CD14-positive monocyte (primary cell): Measurements from ENCODE around the gene SLC13A4. TPM values are rescaled to one million over a fixed set of nuclear protein-coding genes. Genes with fewer than 3 reads are reported as not detected.

Experiments
- DNase-seq, 3 donors: peaks; one replicate each; pipeline ENCODE4 v3.0.0-alpha.2; 2011 to 2022
- H2AFZ ChIP-seq: 2 replicates; pipeline ENCODE4 v1.6.0; 2012; ENCODE audit warnings: mild to moderate bottlenecking, low read depth, low read length, inconsistent platforms; ENCODE audit not compliant: insufficient read depth, poor library complexity, severe bottlenecking
- H3K27ac ChIP-seq, 2 donors: 1 replicate in 1 of 2; 2 replicates in 1 of 2; pipeline ENCODE4 v1.5.1; 2012 to 2013; ENCODE audit warnings: low read length in 2 of 2, control low read depth in 1 of 2, inconsistent platforms in 1 of 2, low read depth in 1 of 2, mild to moderate bottlenecking in 1 of 2
- H3K27me3 ChIP-seq, 2 donors: one replicate each; pipeline versions ENCODE4 v1.6.0 to v1.6.1; 2011 to 2013; ENCODE audit warnings: low read length in 2 of 2; ENCODE audit not compliant: control insufficient read depth in 2 of 2, insufficient read depth in 2 of 2
- H3K36me3 ChIP-seq, 2 donors: replicated peaks in 1 of 2; 1 replicate in 1 of 2; 2 replicates in 1 of 2; pipeline versions ENCODE4 v1.5.1 to v1.6.1; 2012 to 2013; ENCODE audit warnings: low read length in 2 of 2, control low read depth in 1 of 2, inconsistent platforms in 1 of 2, mild to moderate bottlenecking in 1 of 2; ENCODE audit not compliant: insufficient read depth in 2 of 2, control insufficient read depth in 1 of 2
- H3K4me1 ChIP-seq, 2 donors: 1 replicate in 1 of 2; 2 replicates in 1 of 2; pipeline versions ENCODE4 v1.5.1 to v1.6.1; 2012 to 2013; ENCODE audit warnings: low read length in 2 of 2, control low read depth in 1 of 2, inconsistent platforms in 1 of 2, mild to moderate bottlenecking in 1 of 2, moderate library complexity in 1 of 2; ENCODE audit not compliant: insufficient read depth in 2 of 2, control insufficient read depth in 1 of 2
- H3K4me2 ChIP-seq: replicated peaks from 2 replicates; pipeline ENCODE3; 2012; ENCODE audit warnings: low read length, moderate library complexity, mild to moderate bottlenecking; ENCODE audit not compliant: poor library complexity, severe bottlenecking; ENCODE audit errors: extremely low read depth
- H3K4me3 ChIP-seq, 3 experiments: fragments of 200-600 bp in 1 of 3; sonication (generic) in 1 of 3; replicated peaks in 1 of 3; 1 replicate in 2 of 3; 2 replicates in 1 of 3; pipeline ENCODE4 v1.5.1; 2011 to 2013; ENCODE audit warnings: low read length in 3 of 3, mild to moderate bottlenecking in 3 of 3, control low read depth in 2 of 3, low read depth in 2 of 3, inconsistent platforms in 1 of 3, moderate library complexity in 1 of 3
- H3K79me2 ChIP-seq: 2 replicates; pipeline ENCODE4 v1.6.0; 2012; ENCODE audit warnings: mild to moderate bottlenecking, control low read depth, inconsistent platforms, low read length, moderate library complexity; ENCODE audit not compliant: insufficient read depth
- H3K9ac ChIP-seq: 2 replicates; pipeline ENCODE4 v1.6.0; 2017; ENCODE audit warnings: low read length, mild to moderate bottlenecking; ENCODE audit not compliant: insufficient read depth, poor library complexity, severe bottlenecking
- H3K9me3 ChIP-seq, 2 donors: replicated peaks in 1 of 2; 1 replicate in 1 of 2; 2 replicates in 1 of 2; pipeline versions ENCODE4 v1.5.1 to v1.6.1; 2012 to 2013; ENCODE audit warnings: low read length in 2 of 2, control low read depth in 1 of 2; ENCODE audit not compliant: control insufficient read depth in 1 of 2, insufficient read depth in 1 of 2
- H4K20me1 ChIP-seq: 2 replicates; pipeline ENCODE4 v1.6.0; 2012; ENCODE audit warnings: mild to moderate bottlenecking, low read length, control low read depth, moderate library complexity; ENCODE audit not compliant: insufficient read depth
- H3K27ac Mint-ChIP-seq, 7 donors: one replicate each; pipeline ENCODE4 v1.8.0; 2020; ENCODE audit warnings: mild to moderate bottlenecking in 7 of 7, mixed read lengths in 7 of 7, moderate library complexity in 6 of 7, inconsistent platforms in 2 of 7
- H3K27me3 Mint-ChIP-seq, 3 donors: one replicate each; pipeline ENCODE4 v1.8.0; 2021 to 2022; ENCODE audit warnings: low read depth in 3 of 3, mild to moderate bottlenecking in 3 of 3, mixed read lengths in 3 of 3, moderate library complexity in 3 of 3, inconsistent platforms in 1 of 3
- H3K36me3 Mint-ChIP-seq, 2 donors: one replicate each; pipeline ENCODE4 v1.8.0; 2020; ENCODE audit warnings: mixed read lengths in 2 of 2, inconsistent platforms in 1 of 2, mild to moderate bottlenecking in 1 of 2
- H3K4me1 Mint-ChIP-seq: one replicate; pipeline ENCODE4 v1.8.0; 2020; ENCODE audit warnings: mild to moderate bottlenecking, mixed read lengths
- H3K4me3 Mint-ChIP-seq, 2 donors: one replicate each; pipeline ENCODE4 v1.8.0; 2020; ENCODE audit warnings: mild to moderate bottlenecking in 2 of 2, mixed read lengths in 2 of 2, moderate library complexity in 1 of 2
- H3K9me3 Mint-ChIP-seq, 7 donors: one replicate each; pipeline ENCODE4 v1.8.0; 2020 to 2022; ENCODE audit warnings: mixed read lengths in 7 of 7, mild to moderate bottlenecking in 6 of 7, moderate library complexity in 6 of 7, inconsistent platforms in 2 of 7
- CTCF ChIP-seq: fragments of 200-600 bp; IDR thresholded peaks from one replicate; pipeline ENCODE4 v1.8.0; 2022; ENCODE audit warnings: antibody characterized with exemption, mild to moderate bottlenecking
- WGBS: methylation state at CpG from one replicate; pipeline ENCODE4 v1.1.5; 2013; ENCODE audit warnings: missing lambda C conversion rate; ENCODE audit not compliant: insufficient coverage; 5-methylcytosine and 5-hydroxymethylcytosine counted together
- intact Hi-C, 2 donors: fragments of 100-400 bp; cut with micrococcal nuclease; formaldehyde crosslinking; loops; one replicate each; pipeline versions ENCODE4 v1.15.0 to v1.15.1; 2023
- polyA plus RNA-seq, 3 donors: library from polyadenylated mRNA; depleted of rRNA in 1 of 3; unstranded in 2 of 3; stranded (reverse) in 1 of 3; fragments of 300-500 nt in 2 of 3; fragments of >200 nt in 1 of 3; fragmentation: Illumina TruSeq in 2 of 3; gene quantifications; 1 replicate in 2 of 3; 2 replicates in 1 of 3; pipeline ENCODE4 v1.2.3, GENCODE V29; 2012 to 2021

SLC13A4 gene
- polyA plus RNA-seq, 3 donors = not detected

DNA sequence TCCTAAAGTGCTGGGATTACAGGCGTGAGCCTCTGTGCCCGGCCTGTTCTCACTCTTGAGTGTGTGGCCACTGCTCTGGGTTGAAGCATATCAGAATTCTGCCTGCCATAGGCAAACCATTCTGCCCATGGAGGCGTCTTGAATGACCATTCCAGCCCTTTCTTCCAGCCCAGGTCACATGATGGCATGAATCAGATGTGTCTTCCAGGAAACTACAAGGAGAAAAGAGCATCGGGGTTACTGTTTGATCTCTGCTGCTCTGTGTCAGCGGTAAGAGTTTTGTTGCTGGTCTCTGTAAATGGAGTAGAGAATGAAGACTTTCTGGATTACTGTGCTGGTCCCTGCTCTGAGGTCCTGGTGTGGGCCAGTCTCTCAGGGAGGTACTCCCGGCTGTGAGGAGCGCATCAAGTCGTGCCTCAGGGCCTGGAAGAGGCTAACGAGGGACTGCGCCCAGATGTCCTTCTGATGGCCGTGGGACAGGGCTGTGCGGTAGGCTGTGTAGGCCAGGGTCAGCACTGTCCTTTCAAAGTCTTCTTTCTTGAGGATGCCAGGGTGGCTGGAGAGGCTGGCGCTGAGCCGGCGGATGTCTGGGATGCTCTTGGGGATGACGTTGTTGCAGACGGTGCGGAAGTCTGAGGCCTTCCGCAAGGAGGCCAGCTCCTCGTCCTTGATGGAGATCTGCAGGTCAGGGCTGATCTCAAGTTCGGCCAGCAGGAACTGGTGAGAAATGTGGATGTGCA, 5.8 kb upstream of the SLC13A4 start:
- DNase-seq = no peak
- Mint-ChIP-seq H3K9me3 (no peaks in the 10 kb centered on the region), H3K4me1 (no peaks in the 10 kb centered on the region), H3K36me3 (no peaks in the 10 kb centered on the region), H3K4me3 (no peak overlapping the region), H3K27me3 (peaks cover 0 to 12% (median 1%) of the 10 kb centered on the region in 3 donors), H3K27ac (no peak overlapping the region)
- no peaks in the 10 kb centered on the region for H3K79me2 ChIP-seq
- no peak overlapping the region for H3K9ac ChIP-seq
- no peak overlapping the region for H2AFZ ChIP-seq
- no peaks in the 10 kb centered on the region for H3K36me3 ChIP-seq
- 97% methylated on average over 19 of the region's 21 CpGs for WGBS
- no peaks in the 10 kb centered on the region for H4K20me1 ChIP-seq
- no peak overlapping the region for H3K4me3 ChIP-seq
- no peak for TF ChIP-seq CTCF
- H3K4me2 ChIP-seq = no peak overlapping the region
- H3K27ac ChIP-seq = no peak overlapping the region
- no peaks in the 10 kb centered on the region for H3K4me1 ChIP-seq
- H3K9me3 ChIP-seq = no peaks in the 10 kb centered on the region
- intact Hi-C loops = no loop called here
- H3K27me3 ChIP-seq = no peaks in the 10 kb centered on the region

DNA sequence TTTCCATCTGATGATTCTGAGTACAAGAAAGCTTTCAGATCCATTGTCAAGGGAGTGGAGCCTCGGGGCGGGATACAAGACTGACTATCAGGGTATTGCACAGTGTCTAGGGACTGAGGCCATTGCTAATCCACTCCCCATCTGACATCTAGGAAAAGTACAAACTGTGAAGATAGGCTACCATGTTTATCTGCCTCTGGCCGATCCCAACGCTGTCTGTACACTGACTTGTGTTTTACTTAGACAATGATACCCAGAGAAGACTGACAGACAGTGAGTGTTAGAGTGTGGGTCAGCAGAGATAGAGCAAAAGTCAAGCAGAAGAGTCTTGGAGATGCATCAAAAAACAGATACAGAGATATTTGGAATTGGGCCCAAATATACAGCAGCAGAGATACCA, 3.1 kb upstream of the SLC13A4 start:
- Mint-ChIP-seq H3K4me1 (no peaks in the 10 kb centered on the region), H3K4me3 (no peak overlapping the region)
- 83% methylated on average over 1 of the region's 4 CpGs for WGBS

More for the DNA sequence above, 3.1 kb upstream of the SLC13A4 start:
- Histone ChIP-seq H3K9me3 (no peaks in the 10 kb centered on the region), H3K4me1 (no peaks in the 10 kb centered on the region), H4K20me1 (no peaks in the 10 kb centered on the region), H3K36me3 (no peaks in the 10 kb centered on the region), H2AFZ (no peak overlapping the region), H3K9ac (no peak overlapping the region), H3K27me3 (no peaks in the 10 kb centered on the region), H3K4me3 (no peak overlapping the region), H3K27ac (no peak overlapping the region), H3K4me2 (no peak overlapping the region), H3K79me2 (no peaks in the 10 kb centered on the region)
- DNase-seq = no peak
- intact Hi-C loops = no loop called here
- peaks cover 0 to 5% (median 1%) of the 10 kb centered on the region in 3 donors for H3K27me3 Mint-ChIP-seq
- H3K27ac Mint-ChIP-seq = no peak overlapping the region
- no peaks in the 10 kb centered on the region for H3K36me3 Mint-ChIP-seq
- TF ChIP-seq CTCF = no peak
- H3K9me3 Mint-ChIP-seq = no peaks in the 10 kb centered on the region
